Pericardium fibroblast (primary cell): Measurements from ENCODE around the gene RTP2. TPM values are rescaled to one million over a fixed set of nuclear protein-coding genes. Genes with fewer than 3 reads are reported as not detected.

Experiments used
- total RNA-seq: library from RNA; depleted of rRNA; stranded (reverse); fragments of >200 nt; gene quantifications from 2 replicates; pipeline ENCODE4 v1.2.3, GENCODE V29; 2015

The RTP2 gene
- not detected in 2 replicates for total RNA-seq

GRCh38 chr3:187702507-187703033 lies at the start of gene RTP2:
Gene RTP2, minus strand, starts transcription at chr3:187702557. Its CDS starts 429 bp downstream, at chr3:187702128.

GRCh38 chr3:187745201-187746058 lies 43.1 kb upstream of the RTP2 start, which contains the start of gene BCL6:
Gene BCL6, minus strand, starts transcription at chr3:187745468. Its CDS starts 11,775 bp downstream, at chr3:187733693.

GRCh38 chr3:187669675-187670504 lies 32.5 kb downstream of the RTP2 start, which contains the start of gene SST:
Gene SST, minus strand, starts transcription at chr3:187670394. Its CDS starts 103 bp downstream, at chr3:187670291.

Other genes with a start within 250 kb of the RTP2 start
- gene SST, start 32.2 kb downstream of the RTP2 start, total RNA-seq, result not detected in 2 replicates
- gene BCL6, start 42.9 kb upstream of the RTP2 start, total RNA-seq, result 22.9 and 34.6 TPM in 2 replicates